Measurements from ENCODE around the gene INTS14.

INTS14 gene

GRCh38 chr15:65644282-65644681, 33.4 kb upstream of the INTS14 start:
- Histone ChIP-seq H3K36me3 (ENCODE audit: control insufficient read depth, insufficient read depth, low read length) (no peaks in the 10 kb centered on the region), H3K4me3 (ENCODE audit: low read length) (no peak overlapping the region), H3K9ac (ENCODE audit: low read length) (no peak overlapping the region), H3K4me1 (ENCODE audit: control insufficient read depth, insufficient read depth, low read length) (peaks cover 8% of the 10 kb centered on the region), H3K27me3 (ENCODE audit: control insufficient read depth, insufficient read depth, low read length) (no peaks in the 10 kb centered on the region), H3K9me3 (ENCODE audit: control insufficient read depth, low read length) (no peaks in the 10 kb centered on the region)

GRCh38 chr15:65642594-65642993, 31.7 kb upstream of the INTS14 start:
- H3K9ac ChIP-seq (ENCODE audit: low read length) = no peak overlapping the region
- H3K9me3 ChIP-seq (ENCODE audit: control insufficient read depth, low read length) = no peaks in the 10 kb centered on the region
- H3K4me3 ChIP-seq (ENCODE audit: low read length) = no peak overlapping the region
- H3K27me3 ChIP-seq (ENCODE audit: control insufficient read depth, insufficient read depth, low read length) = no peaks in the 10 kb centered on the region
- no peaks in the 10 kb centered on the region for H3K36me3 ChIP-seq (ENCODE audit: control insufficient read depth, insufficient read depth, low read length)
- peaks cover 8% of the 10 kb centered on the region for H3K4me1 ChIP-seq (ENCODE audit: control insufficient read depth, insufficient read depth, low read length)

GRCh38 chr15:65641768-65642475, 31.0 kb upstream of the INTS14 start:
- Histone ChIP-seq H3K4me3 (ENCODE audit: low read length) (no peak overlapping the region), H3K9ac (ENCODE audit: low read length) (no peak overlapping the region), H3K4me1 (ENCODE audit: control insufficient read depth, insufficient read depth, low read length) (peaks cover 8% of the 10 kb centered on the region), H3K36me3 (ENCODE audit: control insufficient read depth, insufficient read depth, low read length) (no peaks in the 10 kb centered on the region), H3K9me3 (ENCODE audit: control insufficient read depth, low read length) (no peaks in the 10 kb centered on the region), H3K27me3 (ENCODE audit: control insufficient read depth, insufficient read depth, low read length) (no peaks in the 10 kb centered on the region)

GRCh38 chr15:65639509-65639908, 28.6 kb upstream of the INTS14 start:
- no peaks in the 10 kb centered on the region for H3K36me3 ChIP-seq (ENCODE audit: control insufficient read depth, insufficient read depth, low read length)

GRCh38 chr15:65638681-65639089, 27.8 kb upstream of the INTS14 start:
- Histone ChIP-seq H3K36me3 (ENCODE audit: control insufficient read depth, insufficient read depth, low read length) (no peaks in the 10 kb centered on the region), H3K9ac (ENCODE audit: low read length) (no peak overlapping the region), H3K4me3 (ENCODE audit: low read length) (no peak overlapping the region), H3K27me3 (ENCODE audit: control insufficient read depth, insufficient read depth, low read length) (no peaks in the 10 kb centered on the region), H3K9me3 (ENCODE audit: control insufficient read depth, low read length) (no peaks in the 10 kb centered on the region), H3K4me1 (ENCODE audit: control insufficient read depth, insufficient read depth, low read length) (peaks cover 12% of the 10 kb centered on the region)

More at GRCh38 chr15:65639509-65639908, 28.6 kb upstream of the INTS14 start:
- Histone ChIP-seq H3K27me3 (ENCODE audit: control insufficient read depth, insufficient read depth, low read length) (no peaks in the 10 kb centered on the region), H3K4me1 (ENCODE audit: control insufficient read depth, insufficient read depth, low read length) (peaks cover 8% of the 10 kb centered on the region), H3K9ac (ENCODE audit: low read length) (no peak overlapping the region), H3K4me3 (ENCODE audit: low read length) (no peak overlapping the region), H3K9me3 (ENCODE audit: control insufficient read depth, low read length) (no peaks in the 10 kb centered on the region)

- no peak overlapping the region for H3K4me3 ChIP-seq (ENCODE audit: low read length)
- peaks cover 12% of the 10 kb centered on the region for H3K4me1 ChIP-seq (ENCODE audit: control insufficient read depth, insufficient read depth, low read length)
- H3K27me3 ChIP-seq (ENCODE audit: control insufficient read depth, insufficient read depth, low read length) = no peaks in the 10 kb centered on the region
- H3K9ac ChIP-seq (ENCODE audit: low read length) = no peak overlapping the region
- H3K9me3 ChIP-seq (ENCODE audit: control insufficient read depth, low read length) = no peaks in the 10 kb centered on the region
- H3K36me3 ChIP-seq (ENCODE audit: control insufficient read depth, insufficient read depth, low read length) = no peaks in the 10 kb centered on the region
These were observed 27.2 kb upstream of the INTS14 start for GRCh38 chr15:65638109-65638508.

GRCh38 chr15:65634356-65634755, 23.4 kb upstream of the INTS14 start:
- Histone ChIP-seq H3K27me3 (ENCODE audit: control insufficient read depth, insufficient read depth, low read length) (no peaks in the 10 kb centered on the region), H3K36me3 (ENCODE audit: control insufficient read depth, insufficient read depth, low read length) (no peaks in the 10 kb centered on the region), H3K9me3 (ENCODE audit: control insufficient read depth, low read length) (no peaks in the 10 kb centered on the region), H3K9ac (ENCODE audit: low read length) (no peak overlapping the region), H3K4me3 (ENCODE audit: low read length) (no peak overlapping the region), H3K4me1 (ENCODE audit: control insufficient read depth, insufficient read depth, low read length) (peaks cover 4% of the 10 kb centered on the region)

GRCh38 chr15:65633752-65634151, 22.8 kb upstream of the INTS14 start:
- Histone ChIP-seq H3K4me3 (ENCODE audit: low read length) (no peak overlapping the region), H3K9ac (ENCODE audit: low read length) (no peak overlapping the region), H3K36me3 (ENCODE audit: control insufficient read depth, insufficient read depth, low read length) (no peaks in the 10 kb centered on the region), H3K27me3 (ENCODE audit: control insufficient read depth, insufficient read depth, low read length) (no peaks in the 10 kb centered on the region), H3K4me1 (ENCODE audit: control insufficient read depth, insufficient read depth, low read length) (peaks cover 4% of the 10 kb centered on the region), H3K9me3 (ENCODE audit: control insufficient read depth, low read length) (no peaks in the 10 kb centered on the region)

- no peaks in the 10 kb centered on the region for H3K9me3 ChIP-seq (ENCODE audit: control insufficient read depth, low read length)
- no peaks in the 10 kb centered on the region for H3K36me3 ChIP-seq (ENCODE audit: control insufficient read depth, insufficient read depth, low read length)
- H3K27me3 ChIP-seq (ENCODE audit: control insufficient read depth, insufficient read depth, low read length) = no peaks in the 10 kb centered on the region
- H3K4me1 ChIP-seq (ENCODE audit: control insufficient read depth, insufficient read depth, low read length) = peaks cover 4% of the 10 kb centered on the region
- no peak overlapping the region for H3K9ac ChIP-seq (ENCODE audit: low read length)
- no peak overlapping the region for H3K4me3 ChIP-seq (ENCODE audit: low read length)
These were observed 21.9 kb upstream of the INTS14 start for GRCh38 chr15:65632780-65633375.

- Histone ChIP-seq H3K9ac (ENCODE audit: low read length) (no peak overlapping the region), H3K9me3 (ENCODE audit: control insufficient read depth, low read length) (no peaks in the 10 kb centered on the region), H3K36me3 (ENCODE audit: control insufficient read depth, insufficient read depth, low read length) (no peaks in the 10 kb centered on the region), H3K27me3 (ENCODE audit: control insufficient read depth, insufficient read depth, low read length) (no peaks in the 10 kb centered on the region), H3K4me3 (ENCODE audit: low read length) (no peak overlapping the region), H3K4me1 (ENCODE audit: control insufficient read depth, insufficient read depth, low read length) (peaks cover 4% of the 10 kb centered on the region)
These were observed 20.6 kb upstream of the INTS14 start for GRCh38 chr15:65631503-65631902.

- H3K27me3 ChIP-seq (ENCODE audit: control insufficient read depth, insufficient read depth, low read length) = no peaks in the 10 kb centered on the region
- H3K4me1 ChIP-seq (ENCODE audit: control insufficient read depth, insufficient read depth, low read length) = peaks cover 4% of the 10 kb centered on the region
- H3K36me3 ChIP-seq (ENCODE audit: control insufficient read depth, insufficient read depth, low read length) = no peaks in the 10 kb centered on the region
- H3K4me3 ChIP-seq (ENCODE audit: low read length) = no peak overlapping the region
- no peaks in the 10 kb centered on the region for H3K9me3 ChIP-seq (ENCODE audit: control insufficient read depth, low read length)
- no peak overlapping the region for H3K9ac ChIP-seq (ENCODE audit: low read length)
These were observed 19.8 kb upstream of the INTS14 start for GRCh38 chr15:65630760-65631159.

GRCh38 chr15:65629548-65629947, 18.6 kb upstream of the INTS14 start:
- no peaks in the 10 kb centered on the region for H3K27me3 ChIP-seq (ENCODE audit: control insufficient read depth, insufficient read depth, low read length)
- H3K4me1 ChIP-seq (ENCODE audit: control insufficient read depth, insufficient read depth, low read length) = peaks cover 4% of the 10 kb centered on the region
- no peaks in the 10 kb centered on the region for H3K9me3 ChIP-seq (ENCODE audit: control insufficient read depth, low read length)
- H3K9ac ChIP-seq (ENCODE audit: low read length) = no peak overlapping the region
- no peaks in the 10 kb centered on the region for H3K36me3 ChIP-seq (ENCODE audit: control insufficient read depth, insufficient read depth, low read length)
- H3K4me3 ChIP-seq (ENCODE audit: low read length) = no peak overlapping the region

Data from mucosa of stomach (tissue), 1 donor.